CD14-positive monocyte (primary cell): Measurements from ENCODE around the gene SYPL2. TPM values are rescaled to one million over a fixed set of nuclear protein-coding genes. Genes with fewer than 3 reads are reported as not detected.

Source experiments
- DNase-seq, 3 donors: peaks; one replicate each; pipeline ENCODE4 v3.0.0-alpha.2; 2011 to 2022
- H2AFZ ChIP-seq: 2 replicates; pipeline ENCODE4 v1.6.0; 2012; ENCODE audit warnings: mild to moderate bottlenecking, low read depth, low read length, inconsistent platforms; ENCODE audit not compliant: insufficient read depth, poor library complexity, severe bottlenecking
- H3K27ac ChIP-seq, 2 donors: 1 replicate in 1 of 2; 2 replicates in 1 of 2; pipeline ENCODE4 v1.5.1; 2012 to 2013; ENCODE audit warnings: low read length in 2 of 2, control low read depth in 1 of 2, inconsistent platforms in 1 of 2, low read depth in 1 of 2, mild to moderate bottlenecking in 1 of 2
- H3K27me3 ChIP-seq, 2 donors: one replicate each; pipeline versions ENCODE4 v1.6.0 to v1.6.1; 2011 to 2013; ENCODE audit warnings: low read length in 2 of 2; ENCODE audit not compliant: control insufficient read depth in 2 of 2, insufficient read depth in 2 of 2
- H3K36me3 ChIP-seq, 2 donors: replicated peaks in 1 of 2; 1 replicate in 1 of 2; 2 replicates in 1 of 2; pipeline versions ENCODE4 v1.5.1 to v1.6.1; 2012 to 2013; ENCODE audit warnings: low read length in 2 of 2, control low read depth in 1 of 2, inconsistent platforms in 1 of 2, mild to moderate bottlenecking in 1 of 2; ENCODE audit not compliant: insufficient read depth in 2 of 2, control insufficient read depth in 1 of 2
- H3K4me1 ChIP-seq, 2 donors: 1 replicate in 1 of 2; 2 replicates in 1 of 2; pipeline versions ENCODE4 v1.5.1 to v1.6.1; 2012 to 2013; ENCODE audit warnings: low read length in 2 of 2, control low read depth in 1 of 2, inconsistent platforms in 1 of 2, mild to moderate bottlenecking in 1 of 2, moderate library complexity in 1 of 2; ENCODE audit not compliant: insufficient read depth in 2 of 2, control insufficient read depth in 1 of 2
- H3K4me2 ChIP-seq: replicated peaks from 2 replicates; pipeline ENCODE3; 2012; ENCODE audit warnings: low read length, moderate library complexity, mild to moderate bottlenecking; ENCODE audit not compliant: poor library complexity, severe bottlenecking; ENCODE audit errors: extremely low read depth
- H3K4me3 ChIP-seq, 3 experiments: fragments of 200-600 bp in 1 of 3; sonication (generic) in 1 of 3; replicated peaks in 1 of 3; 1 replicate in 2 of 3; 2 replicates in 1 of 3; pipeline ENCODE4 v1.5.1; 2011 to 2013; ENCODE audit warnings: low read length in 3 of 3, mild to moderate bottlenecking in 3 of 3, control low read depth in 2 of 3, low read depth in 2 of 3, inconsistent platforms in 1 of 3, moderate library complexity in 1 of 3
- H3K79me2 ChIP-seq: 2 replicates; pipeline ENCODE4 v1.6.0; 2012; ENCODE audit warnings: mild to moderate bottlenecking, control low read depth, inconsistent platforms, low read length, moderate library complexity; ENCODE audit not compliant: insufficient read depth
- H3K9ac ChIP-seq: 2 replicates; pipeline ENCODE4 v1.6.0; 2017; ENCODE audit warnings: low read length, mild to moderate bottlenecking; ENCODE audit not compliant: insufficient read depth, poor library complexity, severe bottlenecking
- H3K9me3 ChIP-seq, 2 donors: replicated peaks in 1 of 2; 1 replicate in 1 of 2; 2 replicates in 1 of 2; pipeline versions ENCODE4 v1.5.1 to v1.6.1; 2012 to 2013; ENCODE audit warnings: low read length in 2 of 2, control low read depth in 1 of 2; ENCODE audit not compliant: control insufficient read depth in 1 of 2, insufficient read depth in 1 of 2
- H4K20me1 ChIP-seq: 2 replicates; pipeline ENCODE4 v1.6.0; 2012; ENCODE audit warnings: mild to moderate bottlenecking, low read length, control low read depth, moderate library complexity; ENCODE audit not compliant: insufficient read depth
- H3K27ac Mint-ChIP-seq, 7 donors: one replicate each; pipeline ENCODE4 v1.8.0; 2020; ENCODE audit warnings: mild to moderate bottlenecking in 7 of 7, mixed read lengths in 7 of 7, moderate library complexity in 6 of 7, inconsistent platforms in 2 of 7
- H3K27me3 Mint-ChIP-seq, 3 donors: one replicate each; pipeline ENCODE4 v1.8.0; 2021 to 2022; ENCODE audit warnings: low read depth in 3 of 3, mild to moderate bottlenecking in 3 of 3, mixed read lengths in 3 of 3, moderate library complexity in 3 of 3, inconsistent platforms in 1 of 3
- H3K36me3 Mint-ChIP-seq, 2 donors: one replicate each; pipeline ENCODE4 v1.8.0; 2020; ENCODE audit warnings: mixed read lengths in 2 of 2, inconsistent platforms in 1 of 2, mild to moderate bottlenecking in 1 of 2
- H3K4me1 Mint-ChIP-seq: one replicate; pipeline ENCODE4 v1.8.0; 2020; ENCODE audit warnings: mild to moderate bottlenecking, mixed read lengths
- H3K4me3 Mint-ChIP-seq, 2 donors: one replicate each; pipeline ENCODE4 v1.8.0; 2020; ENCODE audit warnings: mild to moderate bottlenecking in 2 of 2, mixed read lengths in 2 of 2, moderate library complexity in 1 of 2
- H3K9me3 Mint-ChIP-seq, 7 donors: one replicate each; pipeline ENCODE4 v1.8.0; 2020 to 2022; ENCODE audit warnings: mixed read lengths in 7 of 7, mild to moderate bottlenecking in 6 of 7, moderate library complexity in 6 of 7, inconsistent platforms in 2 of 7
- WGBS: methylation state at CpG from one replicate; pipeline ENCODE4 v1.1.5; 2013; ENCODE audit warnings: missing lambda C conversion rate; ENCODE audit not compliant: insufficient coverage; 5-methylcytosine and 5-hydroxymethylcytosine counted together
- intact Hi-C, 2 donors: fragments of 100-400 bp; cut with micrococcal nuclease; formaldehyde crosslinking; loops; one replicate each; pipeline versions ENCODE4 v1.15.0 to v1.15.1; 2023
- polyA plus RNA-seq, 3 donors: library from polyadenylated mRNA; depleted of rRNA in 1 of 3; unstranded in 2 of 3; stranded (reverse) in 1 of 3; fragments of 300-500 nt in 2 of 3; fragments of >200 nt in 1 of 3; fragmentation: Illumina TruSeq in 2 of 3; gene quantifications; 1 replicate in 2 of 3; 2 replicates in 1 of 3; pipeline ENCODE4 v1.2.3, GENCODE V29; 2012 to 2021
- TF ChIP-seq, protein P1 (sequence below): fragments of 200-600 bp; IDR thresholded peaks from one replicate; pipeline ENCODE4 v1.8.0; 2022; ENCODE audit warnings: antibody characterized with exemption, mild to moderate bottlenecking

Gene SYPL2
- polyA plus RNA-seq, 3 donors: 0.03 to 0.12 TPM; not detected in 1

DNA sequence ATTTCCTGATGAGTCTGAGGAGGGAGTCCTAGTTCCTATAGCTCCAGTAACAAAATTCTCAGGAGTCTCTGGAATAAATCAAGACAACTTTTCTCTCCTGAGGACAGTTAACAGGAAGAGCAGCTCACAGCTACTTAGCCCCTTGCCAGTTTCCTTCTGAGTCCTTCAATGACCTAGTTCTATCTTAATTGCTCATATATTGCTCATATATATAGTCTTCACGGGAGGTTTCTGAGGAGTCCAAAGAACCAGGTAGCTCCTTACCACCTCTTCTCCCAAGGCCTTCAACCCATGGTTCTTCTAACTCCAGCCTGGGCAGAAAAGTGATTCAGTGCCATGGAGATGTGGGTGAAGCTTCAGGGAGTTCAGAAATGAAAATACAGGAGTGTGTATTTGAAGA, 38.6 kb downstream of the SYPL2 start:
- H3K9me3 Mint-ChIP-seq: no peaks in the 10 kb centered on the region
- H3K36me3 ChIP-seq: peaks cover 13 to 28% of the 10 kb centered on the region in 2 donors
- H4K20me1 ChIP-seq: peaks cover 19% of the 10 kb centered on the region
- H3K9me3 ChIP-seq: no peaks in the 10 kb centered on the region
- intact Hi-C loops: no loop called here
- no peak overlapping the region for H3K4me3 Mint-ChIP-seq
- peaks cover 13 to 18% of the 10 kb centered on the region in 2 donors for H3K4me1 ChIP-seq
- TF ChIP-seq, protein P1, sequence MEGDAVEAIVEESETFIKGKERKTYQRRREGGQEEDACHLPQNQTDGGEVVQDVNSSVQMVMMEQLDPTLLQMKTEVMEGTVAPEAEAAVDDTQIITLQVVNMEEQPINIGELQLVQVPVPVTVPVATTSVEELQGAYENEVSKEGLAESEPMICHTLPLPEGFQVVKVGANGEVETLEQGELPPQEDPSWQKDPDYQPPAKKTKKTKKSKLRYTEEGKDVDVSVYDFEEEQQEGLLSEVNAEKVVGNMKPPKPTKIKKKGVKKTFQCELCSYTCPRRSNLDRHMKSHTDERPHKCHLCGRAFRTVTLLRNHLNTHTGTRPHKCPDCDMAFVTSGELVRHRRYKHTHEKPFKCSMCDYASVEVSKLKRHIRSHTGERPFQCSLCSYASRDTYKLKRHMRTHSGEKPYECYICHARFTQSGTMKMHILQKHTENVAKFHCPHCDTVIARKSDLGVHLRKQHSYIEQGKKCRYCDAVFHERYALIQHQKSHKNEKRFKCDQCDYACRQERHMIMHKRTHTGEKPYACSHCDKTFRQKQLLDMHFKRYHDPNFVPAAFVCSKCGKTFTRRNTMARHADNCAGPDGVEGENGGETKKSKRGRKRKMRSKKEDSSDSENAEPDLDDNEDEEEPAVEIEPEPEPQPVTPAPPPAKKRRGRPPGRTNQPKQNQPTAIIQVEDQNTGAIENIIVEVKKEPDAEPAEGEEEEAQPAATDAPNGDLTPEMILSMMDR: no peak
- H3K9ac ChIP-seq: no peak overlapping the region
- H3K27ac Mint-ChIP-seq: no peak overlapping the region
- H3K36me3 Mint-ChIP-seq: peaks cover 25% of the 10 kb centered on the region in 2 donors
- peaks cover 32% of the 10 kb centered on the region for H3K4me1 Mint-ChIP-seq
- peaks cover 0 to 10% of the 10 kb centered on the region in 2 donors for H3K27me3 ChIP-seq
- no peak overlapping the region for H3K4me3 ChIP-seq
- no peak overlapping the region for H3K27ac ChIP-seq
- no peak overlapping the region for H3K4me2 ChIP-seq
- H3K27me3 Mint-ChIP-seq: peaks cover 6 to 19% (median 15%) of the 10 kb centered on the region in 3 donors
- no peaks in the 10 kb centered on the region for H3K79me2 ChIP-seq
- H2AFZ ChIP-seq: no peak overlapping the region
- DNase-seq: no peak
- no CpG with 5 or more reads among the region's 1 CpG for WGBS

DNA sequence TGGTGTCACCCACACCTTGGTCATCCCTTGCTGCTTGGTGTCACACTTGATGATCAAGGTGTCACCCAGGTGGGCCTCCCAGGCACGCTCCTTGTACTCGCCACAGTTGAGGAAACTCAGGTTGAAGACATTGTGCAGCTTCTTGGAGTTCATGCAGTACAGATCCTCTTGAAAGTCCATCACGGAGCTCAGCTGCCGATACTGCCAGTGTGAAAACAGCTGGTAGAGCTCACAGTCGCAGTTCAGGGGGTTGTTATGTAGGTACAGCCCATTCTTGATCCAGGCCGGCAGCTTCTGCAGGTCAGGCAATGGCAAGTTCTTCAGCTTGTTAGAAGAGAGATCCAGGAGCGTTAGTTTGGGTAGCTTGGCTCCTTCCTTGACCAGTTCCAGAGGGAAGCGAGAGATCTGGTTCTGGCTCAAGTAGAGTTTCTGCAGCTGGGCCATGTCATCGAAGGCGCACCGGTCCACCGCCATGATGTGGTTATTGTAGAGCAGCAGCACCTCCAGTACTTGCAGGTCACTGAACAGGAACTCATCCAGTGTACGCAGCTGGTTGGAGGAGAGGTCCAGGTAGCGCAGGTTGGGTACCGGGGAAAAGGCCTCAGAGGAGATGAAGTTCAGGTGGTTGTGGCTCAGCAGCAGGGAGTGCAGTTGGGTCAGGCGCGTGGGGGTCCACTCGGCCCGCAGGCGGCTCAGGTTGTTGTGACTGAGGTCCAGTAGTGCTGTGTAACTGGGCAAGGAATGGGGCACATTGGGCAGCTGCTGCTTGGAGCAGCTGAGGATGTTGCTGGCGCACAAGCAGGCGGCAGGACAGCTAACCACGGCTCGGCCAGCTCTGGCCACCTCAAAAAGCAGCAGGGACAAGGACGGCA, 41.9 kb downstream of the SYPL2 start:
- Histone ChIP-seq H3K36me3 (no peaks in the 10 kb centered on the region), H3K9ac (no peak overlapping the region), H3K4me3 (no peak overlapping the region), H3K9me3 (no peaks in the 10 kb centered on the region), H3K27me3 (peaks cover 0 to 10% of the 10 kb centered on the region in 2 donors), H2AFZ (no peak overlapping the region), H3K4me2 (no peak overlapping the region), H4K20me1 (no peaks in the 10 kb centered on the region), H3K79me2 (no peaks in the 10 kb centered on the region), H3K4me1 (peaks cover 14 to 17% of the 10 kb centered on the region in 2 donors), H3K27ac (no peak overlapping the region)
- 96% methylated on average over 23 of the region's 25 CpGs for WGBS
- no peak overlapping the region for H3K27ac Mint-ChIP-seq
- H3K4me3 Mint-ChIP-seq: peak overlapping the region; percentile 80 to 91
- no peaks in the 10 kb centered on the region for H3K9me3 Mint-ChIP-seq
- TF ChIP-seq, protein P1: no peak
- no peak for DNase-seq
- intact Hi-C loops: no loop called here
- peaks cover 0 to 3% of the 10 kb centered on the region in 2 donors for H3K36me3 Mint-ChIP-seq
- peaks cover 15 to 31% (median 24%) of the 10 kb centered on the region in 3 donors for H3K27me3 Mint-ChIP-seq
- peaks cover 20% of the 10 kb centered on the region for H3K4me1 Mint-ChIP-seq
